K562 (cell line): Measurements from ENCODE around the gene NCAPG2. TPM values are rescaled to one million over a fixed set of nuclear protein-coding genes. Genes with fewer than 3 reads are reported as not detected.

Experiments used
- ATAC-seq: fragments of 200-7000 bp; cut with Tn5 transposase; 3 replicates; pipeline ENCODE4 v1.9.1; 2020; ENCODE audit warnings: moderate library complexity
- BruUV-seq: library from RNA; stranded (reverse); fragments of 400-500 nt; replicated peaks from 2 replicates; lab custom pipeline; 2021; lab: Mats Ljungman, UMichigan
- CTCF ChIA-PET: fragments of 300-600 bp; formaldehyde crosslinking; extraction: SDS; loops from one replicate; lab custom pipeline; 2021; ENCODE audit warnings: low intra/inter-chr PET ratio; lab: Yijun Ruan, JAX
- POLR2A ChIA-PET: fragments of 300-600, 350-650 bp; sonication (Branson Sonifier 250); formaldehyde crosslinking; extraction: SDS; loops from one replicate; lab custom pipeline; 2021; ENCODE audit warnings: antibody characterized with exemption, inconsistent platforms; lab: Yijun Ruan, JAX
- DNase-seq, 4 experiments: peaks; one replicate each; pipeline versions ENCODE4 v3.0.0 to v3.0.0-alpha.2; 2011 to 2018; ENCODE audit warnings: low spot score in 3 of 4, mixed read lengths in 3 of 4; ENCODE audit errors: extremely low read depth in 1 of 4
- FAIRE-seq: peaks from 2 replicates; lab custom pipeline; 2011; peaks lifted over from hg19 to GRCh38; lab: Jason Lieb, UNC
- H2AFZ ChIP-seq: 2 replicates; pipeline ENCODE4 v1.6.0; 2011; ENCODE audit warnings: low read depth, low read length, control low read depth, inconsistent platforms
- H3K27ac ChIP-seq: fragments of 200-600 bp; 3 replicates; pipeline ENCODE4 v1.8.0; 2011; ENCODE audit warnings: low read depth, mild to moderate bottlenecking, control low read depth, inconsistent platforms, low read length, moderate library complexity, mixed read lengths; ENCODE audit errors: extremely low read depth
- H3K27me3 ChIP-seq, 2 experiments: fragments of 300-600 bp in 1 of 2; 2 replicates in 1 of 2; 3 replicates in 1 of 2; pipeline versions ENCODE4 v1.6.0 to v1.8.0; 2011; ENCODE audit warnings: inconsistent platforms in 2 of 2, low read length in 2 of 2, mild to moderate bottlenecking in 1 of 2, mixed read lengths in 1 of 2, moderate library complexity in 1 of 2; ENCODE audit not compliant: control insufficient read depth in 2 of 2, insufficient read depth in 2 of 2
- H3K36me3 ChIP-seq: fragments of 300-600 bp; 3 replicates; pipeline ENCODE4 v1.8.0; 2011; ENCODE audit warnings: mild to moderate bottlenecking, low read length, inconsistent platforms; ENCODE audit not compliant: control insufficient read depth, insufficient read depth
- H3K4me1 ChIP-seq, 2 experiments: fragments of 200-600 bp in 1 of 2; replicated peaks in 1 of 2; 2 replicates in 1 of 2; 3 replicates in 1 of 2; pipeline versions ENCODE4 v1.5.1 to v1.8.0; 2011; ENCODE audit warnings: inconsistent platforms in 2 of 2, low read length in 2 of 2, mild to moderate bottlenecking in 1 of 2, mixed read lengths in 1 of 2, moderate library complexity in 1 of 2; ENCODE audit not compliant: control insufficient read depth in 2 of 2, insufficient read depth in 2 of 2
- H3K4me2 ChIP-seq: 2 replicates; pipeline ENCODE4 v1.6.1; 2011; ENCODE audit warnings: low read length, control low read depth, inconsistent platforms, mixed read lengths; ENCODE audit not compliant: insufficient read depth
- H3K4me3 ChIP-seq: fragments of 200-600 bp; sonication (generic), shearing (Covaris generic); 2 replicates; pipeline ENCODE4 v1.5.1; 2016; ENCODE audit warnings: control low read depth, inconsistent platforms
- H3K79me2 ChIP-seq: fragments of 200-600 bp; 3 replicates; pipeline ENCODE4 v1.8.0; 2011; ENCODE audit warnings: low read length, inconsistent platforms; ENCODE audit not compliant: control insufficient read depth, insufficient read depth
- H3K9ac ChIP-seq, 2 experiments: 2 replicates each; pipeline versions ENCODE4 v1.6.0 to v1.6.1; 2011; ENCODE audit warnings: low read depth in 2 of 2, low read length in 2 of 2, control low read depth in 1 of 2, inconsistent platforms in 1 of 2, mild to moderate bottlenecking in 1 of 2, mixed read lengths in 1 of 2; ENCODE audit not compliant: insufficient read depth in 1 of 2
- H3K9me1 ChIP-seq: one replicate; pipeline ENCODE4 v1.6.0; 2011; ENCODE audit warnings: inconsistent platforms, mild to moderate bottlenecking, low read length, moderate library complexity; ENCODE audit not compliant: control insufficient read depth, insufficient read depth
- H3K9me3 ChIP-seq: replicated peaks from 2 replicates; pipeline ENCODE4 v1.5.1; 2011; ENCODE audit warnings: low read depth, low read length, inconsistent platforms; ENCODE audit not compliant: control insufficient read depth, insufficient read depth
- H4K20me1 ChIP-seq: replicated peaks from 2 replicates; pipeline ENCODE4 v1.6.1; 2011; ENCODE audit warnings: low read length, inconsistent platforms, mixed read lengths; ENCODE audit not compliant: control insufficient read depth, insufficient read depth
- ETS2 ChIP-seq: IDR thresholded peaks from 2 replicates; pipeline ENCODE4 v1.6.1; 2016; ENCODE audit warnings: borderline replicate concordance, missing genetic modification characterization, mild to moderate bottlenecking, moderate library complexity, missing compliant biosample characterization; ENCODE audit not compliant: poor library complexity, severe bottlenecking
- HDAC3 ChIP-seq: fragments of 450-650 bp; IDR thresholded peaks from 2 replicates; pipeline ENCODE4 v1.6.1; 2018; ENCODE audit warnings: borderline replicate concordance, mild to moderate bottlenecking, moderate library complexity; ENCODE audit not compliant: partially characterized antibody
- HNRNPK ChIP-seq: fragments of 200-400 bp; formaldehyde crosslinking; IDR thresholded peaks from one replicate; pipeline ENCODE4 v1.6.1; 2018; ENCODE audit warnings: mild to moderate bottlenecking, low read depth, low read length; ENCODE audit not compliant: poor library complexity, severe bottlenecking
- MCM5 ChIP-seq: fragments of 450-650 bp; IDR thresholded peaks from 2 replicates; pipeline ENCODE4 v1.6.1; 2016; ENCODE audit warnings: low read depth
- NR3C1 ChIP-seq: sonication (generic); formaldehyde crosslinking; IDR thresholded peaks from 2 replicates; pipeline ENCODE4 v1.8.1; 2022; ENCODE audit warnings: missing genetic modification reagents
- POLR2B ChIP-seq: fragments of 450-650 bp; IDR thresholded peaks from 2 replicates; pipeline ENCODE4 v1.6.1; 2018; ENCODE audit warnings: low read depth; ENCODE audit not compliant: partially characterized antibody
- SMARCE1 ChIP-seq: fragments of 450-650 bp; IDR thresholded peaks from 2 replicates; pipeline ENCODE4 v1.7.1; 2016; ENCODE audit warnings: mild to moderate bottlenecking
- ZBTB17 ChIP-seq: fragments of 450-650 bp; formaldehyde crosslinking; IDR thresholded peaks from 2 replicates; pipeline ENCODE4 v1.4.0; 2020; ENCODE audit warnings: mild to moderate bottlenecking
- ZNF143 ChIP-seq: sonication (generic); formaldehyde crosslinking; IDR thresholded peaks from 2 replicates; pipeline ENCODE4 v1.9.0; 2022; ENCODE audit warnings: mild to moderate bottlenecking, missing genetic modification reagents
- ZNF583 ChIP-seq: fragments of 250-450 bp; sonication (Bioruptor Pico); IDR thresholded peaks from 2 replicates; pipeline ENCODE4 v1.4.0; 2020
- ZNF717 ChIP-seq: fragments of 250-450 bp; sonication (Bioruptor Pico); IDR thresholded peaks from 2 replicates; pipeline ENCODE4 v1.5.0; 2021
- WGBS: fragments of 100-300 bp; shearing (Covaris generic); methylation state at CpG from one replicate; pipeline ENCODE4 v1.1.6; 2016; ENCODE audit warnings: low coverage, mixed read lengths; ENCODE audit not compliant: insufficient coverage; ENCODE audit errors: missing lambda C conversion rate; 5-methylcytosine and 5-hydroxymethylcytosine counted together
- in situ Hi-C: fragments of 300-500 bp; cut with MboI; formaldehyde crosslinking; loops from 4 replicates; pipeline ENCODE4 v1.15.0; 2018; ENCODE audit warnings: inconsistent platforms, mixed read lengths
- intact Hi-C: fragments of 100-400 bp; cut with micrococcal nuclease; formaldehyde crosslinking; loops from 2 replicates; pipeline ENCODE4 v1.14.2; 2022
- polyA plus RNA-seq, 8 experiments: library from polyadenylated mRNA; depleted of rRNA in 4 of 8; stranded (reverse) in 5 of 8; unstranded in 3 of 8; fragments of >200 nt; fragmentation: Nextera tagmentation in 2 of 8; fragmentation: Illumina TruSeq in 1 of 8; extraction: Ambion mirVana in 2 of 8; extraction: Trizol in 1 of 8; gene quantifications; 2 replicates each; pipeline versions ENCODE4 v1.2.1 to v1.2.3, GENCODE V29; 2011 to 2014; ENCODE audit warnings: inconsistent platforms in 1 of 8, missing spikeins in 1 of 8
- total RNA-seq, 7 experiments: library from RNA; depleted of rRNA in 6 of 7; stranded (reverse); fragments of >200 nt in 6 of 7; fragmentation: Illumina TruSeq in 2 of 7; extraction: Trizol in 2 of 7; gene quantifications; 2 replicates each; pipeline versions ENCODE4 v1.2.1 to v1.2.3, GENCODE V29; 2011 to 2021; ENCODE audit warnings: low replicate concordance in 1 of 7
- TF ChIP-seq, protein P1 (sequence below): fragments of 250-450 bp; sonication (Bioruptor Pico); IDR thresholded peaks from 2 replicates; pipeline ENCODE4 v1.4.0; 2020
- TF ChIP-seq, protein P2 (sequence below): sonication (generic); formaldehyde crosslinking; IDR thresholded peaks from 2 replicates; pipeline ENCODE4 v1.8.0; 2022; ENCODE audit warnings: missing genetic modification reagents, mild to moderate bottlenecking, borderline replicate concordance
- TF ChIP-seq, protein P3 (sequence below): IDR thresholded peaks from 2 replicates; pipeline ENCODE4 v1.6.1; 2011; ENCODE audit not compliant: insufficient read length; ENCODE audit errors: extremely low read depth

Gene NCAPG2
- total and polyA plus RNA-seq, 9 of the 15 experiments (the other 6 are each of a cell fraction or from before 2014, with no cell fraction given) = 21.5 to 127 (median 86.1) TPM

DNA sequence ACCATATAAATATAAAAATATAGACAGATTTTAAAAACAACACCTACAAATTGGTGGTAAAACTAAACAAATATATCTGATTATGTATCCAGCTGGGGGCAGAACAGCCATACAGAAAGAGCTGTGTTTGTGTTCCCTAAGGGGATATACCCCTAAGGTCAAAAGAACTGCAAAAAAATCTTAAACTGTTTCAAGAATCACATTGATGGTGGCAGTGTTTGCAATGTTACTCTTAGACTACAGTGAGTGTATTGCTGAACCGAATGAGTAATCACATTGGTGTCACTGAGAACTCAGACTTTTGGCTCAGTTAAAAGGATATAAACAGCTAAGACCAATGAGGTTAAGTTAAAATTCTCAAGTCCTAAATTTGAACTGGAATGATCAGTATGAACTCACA, 89.9 kb downstream of the NCAPG2 start:
- intact Hi-C loops = no loop called here
- 81% methylated on average over 1 of the region's 1 CpG for WGBS
- Histone ChIP-seq H3K9me3 (no peaks in the 10 kb centered on the region), H3K79me2 (no peaks in the 10 kb centered on the region; the same call in 1 of the 3 replicates), H4K20me1 (no peaks in the 10 kb centered on the region), H3K4me3 (no peak overlapping the region), H2AFZ (no peak overlapping the region), H3K27ac (no peak overlapping the region), H3K27me3 (no peaks in the 10 kb centered on the region), H3K36me3 (peaks cover 63% of the 10 kb centered on the region; the same call in 2 of the 3 replicates), H3K9me1 (no peaks in the 10 kb centered on the region), H3K4me2 (no peak overlapping the region), H3K4me1 (peaks cover 11 to 18% of the 10 kb centered on the region in 2 experiments), H3K9ac (no peak overlapping the region)
- DNase-seq = no peak
- CTCF ChIA-PET = no interaction called here
- FAIRE-seq = no peak
- POLR2A ChIA-PET = interaction anchor here (1.0 to 1.5 kb wide), 2 partner anchors 7 to 9 kb away, joined by 3 to 4 read pairs; no protein-coding TSS in a partner anchor
- in situ Hi-C loops = no loop called here
- no TSS peak for BruUV-seq
- no peak for ATAC-seq
- no peak for TF ChIP-seq ETS2 (tag)
- no peak for TF ChIP-seq ZNF583 (CRISPR knock-in tag)
- no peak for TF ChIP-seq ZBTB17 (CRISPR knock-in tag)
- no peak for TF ChIP-seq HDAC3
- no peak for TF ChIP-seq ZNF717
- no peak for TF ChIP-seq MCM5
- TF ChIP-seq POLR2B = no peak
- TF ChIP-seq, protein P1, sequence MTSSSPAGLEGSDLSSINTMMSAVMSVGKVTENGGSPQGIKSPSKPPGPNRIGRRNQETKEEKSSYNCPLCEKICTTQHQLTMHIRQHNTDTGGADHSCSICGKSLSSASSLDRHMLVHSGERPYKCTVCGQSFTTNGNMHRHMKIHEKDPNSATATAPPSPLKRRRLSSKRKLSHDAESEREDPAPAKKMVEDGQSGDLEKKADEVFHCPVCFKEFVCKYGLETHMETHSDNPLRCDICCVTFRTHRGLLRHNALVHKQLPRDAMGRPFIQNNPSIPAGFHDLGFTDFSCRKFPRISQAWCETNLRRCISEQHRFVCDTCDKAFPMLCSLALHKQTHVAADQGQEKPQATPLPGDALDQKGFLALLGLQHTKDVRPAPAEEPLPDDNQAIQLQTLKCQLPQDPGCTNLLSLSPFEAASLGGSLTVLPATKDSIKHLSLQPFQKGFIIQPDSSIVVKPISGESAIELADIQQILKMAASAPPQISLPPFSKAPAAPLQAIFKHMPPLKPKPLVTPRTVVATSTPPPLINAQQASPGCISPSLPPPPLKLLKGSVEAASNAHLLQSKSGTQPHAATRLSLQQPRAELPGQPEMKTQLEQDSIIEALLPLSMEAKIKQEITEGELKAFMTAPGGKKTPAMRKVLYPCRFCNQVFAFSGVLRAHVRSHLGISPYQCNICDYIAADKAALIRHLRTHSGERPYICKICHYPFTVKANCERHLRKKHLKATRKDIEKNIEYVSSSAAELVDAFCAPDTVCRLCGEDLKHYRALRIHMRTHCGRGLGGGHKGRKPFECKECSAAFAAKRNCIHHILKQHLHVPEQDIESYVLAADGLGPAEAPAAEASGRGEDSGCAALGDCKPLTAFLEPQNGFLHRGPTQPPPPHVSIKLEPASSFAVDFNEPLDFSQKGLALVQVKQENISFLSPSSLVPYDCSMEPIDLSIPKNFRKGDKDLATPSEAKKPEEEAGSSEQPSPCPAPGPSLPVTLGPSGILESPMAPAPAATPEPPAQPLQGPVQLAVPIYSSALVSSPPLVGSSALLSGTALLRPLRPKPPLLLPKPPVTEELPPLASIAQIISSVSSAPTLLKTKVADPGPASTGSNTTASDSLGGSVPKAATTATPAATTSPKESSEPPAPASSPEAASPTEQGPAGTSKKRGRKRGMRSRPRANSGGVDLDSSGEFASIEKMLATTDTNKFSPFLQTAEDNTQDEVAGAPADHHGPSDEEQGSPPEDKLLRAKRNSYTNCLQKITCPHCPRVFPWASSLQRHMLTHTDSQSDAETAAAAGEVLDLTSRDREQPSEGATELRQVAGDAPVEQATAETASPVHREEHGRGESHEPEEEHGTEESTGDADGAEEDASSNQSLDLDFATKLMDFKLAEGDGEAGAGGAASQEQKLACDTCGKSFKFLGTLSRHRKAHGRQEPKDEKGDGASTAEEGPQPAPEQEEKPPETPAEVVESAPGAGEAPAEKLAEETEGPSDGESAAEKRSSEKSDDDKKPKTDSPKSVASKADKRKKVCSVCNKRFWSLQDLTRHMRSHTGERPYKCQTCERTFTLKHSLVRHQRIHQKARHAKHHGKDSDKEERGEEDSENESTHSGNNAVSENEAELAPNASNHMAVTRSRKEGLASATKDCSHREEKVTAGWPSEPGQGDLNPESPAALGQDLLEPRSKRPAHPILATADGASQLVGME (CRISPR knock-in tag) = no peak
- no peak for TF ChIP-seq NR3C1 (CRISPR knock-in tag)
- no peak for TF ChIP-seq ZNF143 (CRISPR knock-in tag)
- no peak for TF ChIP-seq HNRNPK
- TF ChIP-seq, protein P2, sequence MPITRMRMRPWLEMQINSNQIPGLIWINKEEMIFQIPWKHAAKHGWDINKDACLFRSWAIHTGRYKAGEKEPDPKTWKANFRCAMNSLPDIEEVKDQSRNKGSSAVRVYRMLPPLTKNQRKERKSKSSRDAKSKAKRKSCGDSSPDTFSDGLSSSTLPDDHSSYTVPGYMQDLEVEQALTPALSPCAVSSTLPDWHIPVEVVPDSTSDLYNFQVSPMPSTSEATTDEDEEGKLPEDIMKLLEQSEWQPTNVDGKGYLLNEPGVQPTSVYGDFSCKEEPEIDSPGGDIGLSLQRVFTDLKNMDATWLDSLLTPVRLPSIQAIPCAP (CRISPR knock-in tag) = no peak
- no peak for TF ChIP-seq SMARCE1
- TF ChIP-seq, protein P3, sequence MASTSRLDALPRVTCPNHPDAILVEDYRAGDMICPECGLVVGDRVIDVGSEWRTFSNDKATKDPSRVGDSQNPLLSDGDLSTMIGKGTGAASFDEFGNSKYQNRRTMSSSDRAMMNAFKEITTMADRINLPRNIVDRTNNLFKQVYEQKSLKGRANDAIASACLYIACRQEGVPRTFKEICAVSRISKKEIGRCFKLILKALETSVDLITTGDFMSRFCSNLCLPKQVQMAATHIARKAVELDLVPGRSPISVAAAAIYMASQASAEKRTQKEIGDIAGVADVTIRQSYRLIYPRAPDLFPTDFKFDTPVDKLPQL = no peak
